Body of pancreas (tissue), 4 donors: ENCODE data around the gene FERMT1. TPM values are rescaled to one million over a fixed set of nuclear protein-coding genes. Genes with fewer than 3 reads are reported as not detected.
"Not testable (repeated sequence)": the region's sequence is repeated elsewhere in the genome, so short reads cannot be mapped to it uniquely, and the experiment has no call there.

Source experiments
- ATAC-seq: fragments of 150-250 bp; one replicate; pipeline ENCODE4 v1.9.1; 2016
- DNase-seq, 4 donors: peaks; one replicate each; pipeline ENCODE4 v3.0.0-alpha.2; 2019
- H3K27ac ChIP-seq, 4 donors: fragments of 200-600 bp; sonication (generic); 1 replicate in 3 of 4; 2 replicates in 1 of 4; pipeline versions ENCODE4 v1.5.1 to v1.6.1; 2016 to 2019; ENCODE audit warnings: mild to moderate bottlenecking in 1 of 4, mixed read lengths in 1 of 4, moderate library complexity in 1 of 4
- H3K27me3 ChIP-seq, 2 donors: fragments of 200-600 bp; sonication (generic); one replicate each; pipeline ENCODE4 v1.6.0; 2016; ENCODE audit warnings: mild to moderate bottlenecking in 1 of 2
- H3K36me3 ChIP-seq, 2 donors: fragments of 200-600 bp; sonication (generic); replicated peaks in 1 of 2; 2 replicates each; pipeline ENCODE4 v1.5.1; 2016; ENCODE audit warnings: low read depth in 2 of 2; ENCODE audit not compliant: insufficient read depth in 1 of 2
- H3K4me1 ChIP-seq: fragments of 200-600 bp; sonication (generic); one replicate; pipeline ENCODE4 v1.6.0; 2016
- H3K4me3 ChIP-seq, 2 donors: fragments of 200-600 bp; sonication (generic); 1 replicate in 1 of 2; 2 replicates in 1 of 2; pipeline ENCODE4 v1.5.1; 2016 to 2019
- H3K9me3 ChIP-seq, 3 donors: fragments of 200-600 bp; sonication (generic); 1 replicate in 2 of 3; 2 replicates in 1 of 3; pipeline ENCODE4 v1.5.1; 2016
- CTCF ChIP-seq, 7 experiments: fragments of 450-650 bp in 4 of 7; fragments of 200-600 bp in 3 of 7; sonication (generic) in 3 of 7; IDR thresholded peaks; one replicate each; pipeline ENCODE4 v1.5.1; 2016 to 2019; ENCODE audit warnings: antibody characterized with exemption in 7 of 7
- POLR2A ChIP-seq, 3 donors: fragments of 450-650 bp; IDR thresholded peaks; one replicate each; pipeline ENCODE4 v1.6.1; 2016; ENCODE audit warnings: antibody characterized with exemption in 3 of 3, mild to moderate bottlenecking in 2 of 3
- whole genome bisulfite sequencing, 2 donors: methylation state at CpG; one replicate each; pipeline ENCODE4 v1.1.5; 2017; 5-methylcytosine and 5-hydroxymethylcytosine counted together
- intact Hi-C: fragments of 100-400 bp; cut with DNase I; formaldehyde crosslinking; loops from one replicate; pipeline ENCODE4 v1.15.1; 2023
- total RNA-seq, 2 donors: library from RNA; depleted of rRNA; stranded (reverse); fragments of >200 nt; gene quantifications; one replicate each; pipeline ENCODE4 v1.1.0, GENCODE V29; 2016

Gene FERMT1
- total RNA-seq, 2 donors from 2014 or later, result 3.0 to 5.7 TPM

- Histone ChIP-seq H3K27ac (no peak overlapping the region), H3K27me3 (no peaks in the 10 kb centered on the region), H3K4me1 (peaks cover 44% of the 10 kb centered on the region), H3K4me3 (no peak overlapping the region), H3K9me3 (no peaks in the 10 kb centered on the region), H3K36me3 (no peaks in the 10 kb centered on the region)
- intact Hi-C loops, result no loop called here
- 88 to 93% methylated on average over 6 to 9 of the region's 9 CpGs for WGBS, 2 donors
- ATAC-seq (no peak), DNase-seq (no peak)
- TF ChIP-seq POLR2A (IDR thresholded peaks at IDR 0.05) (no peak), CTCF (IDR thresholded peaks at IDR 0.05) (no peak)
Measured at GRCh38 chr20:6055981-6056569, 66.8 kb downstream of the FERMT1 start.

DNA sequence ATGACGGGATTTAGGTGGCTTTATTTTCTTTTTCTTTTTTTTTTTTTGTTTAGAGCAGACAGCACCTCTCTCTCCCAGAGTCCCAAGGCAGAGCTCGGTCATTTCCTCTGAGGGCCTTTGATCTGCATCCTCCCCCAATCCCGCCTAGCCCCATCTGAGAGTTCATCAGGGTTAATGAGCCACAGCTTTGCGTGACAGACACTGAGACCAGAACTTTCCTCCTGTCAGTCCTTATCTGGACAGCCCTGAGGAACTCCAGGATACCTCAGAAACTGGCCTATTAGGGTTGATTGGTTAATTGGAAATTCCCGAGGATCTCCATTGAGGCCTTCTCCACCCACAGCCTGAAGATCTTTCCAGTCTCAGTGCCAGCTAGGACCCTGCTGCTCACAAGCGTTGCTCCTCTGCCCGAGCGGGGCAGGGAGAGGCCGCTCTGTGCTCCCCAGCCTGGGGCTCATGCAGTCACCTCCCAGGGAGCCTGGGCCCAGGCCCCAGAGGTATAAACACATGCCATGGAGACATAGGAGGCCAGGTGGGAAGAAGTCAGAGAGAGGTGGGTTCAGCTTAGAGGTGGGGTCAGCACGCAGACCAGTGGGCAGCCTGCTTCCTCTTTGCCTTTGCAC lies 67.6 kb downstream of the FERMT1 start:
- Histone ChIP-seq H3K9me3 (no peaks in the 10 kb centered on the region), H3K27me3 (no peaks in the 10 kb centered on the region), H3K36me3 (no peaks in the 10 kb centered on the region), H3K4me1 (peaks cover 50% of the 10 kb centered on the region), H3K4me3 (no peak overlapping the region), H3K27ac (no peak overlapping the region)
- intact Hi-C loops, result no loop called here
- ATAC-seq (no peak), DNase-seq (no peak)
- TF ChIP-seq POLR2A (IDR thresholded peaks at IDR 0.05), result no peak
- TF ChIP-seq CTCF (IDR thresholded peaks at IDR 0.05), result no peak
- 75 to 83% methylated on average over 4 to 10 of the region's 10 CpGs for WGBS, 2 donors

DNA sequence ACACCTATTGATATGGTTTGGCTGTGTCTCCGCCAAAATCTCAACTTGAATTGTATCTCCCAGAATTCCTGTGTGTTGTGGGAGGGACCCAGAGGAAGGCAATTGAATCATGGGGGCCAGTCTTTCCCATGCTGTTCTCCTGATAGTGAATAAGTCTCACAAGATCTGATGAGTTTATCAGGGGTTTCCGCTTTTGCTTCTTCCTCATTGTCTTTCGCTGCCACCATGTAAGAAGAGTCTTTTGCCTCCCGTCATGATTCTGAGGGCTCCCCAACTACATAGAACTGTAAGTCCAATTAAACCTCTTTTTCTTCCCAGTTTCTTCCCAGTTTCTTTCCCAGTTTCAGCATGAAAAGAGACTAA lies 68.2 kb downstream of the FERMT1 start:
- H3K9me3 ChIP-seq, DNase-seq, H3K27me3 ChIP-seq, ATAC-seq, H3K4me3 ChIP-seq, intact Hi-C loops, H3K36me3 ChIP-seq: not testable (repeated sequence)
- 93 to 94% methylated on average over 4 of the region's 4 CpGs for whole genome bisulfite sequencing, 2 donors
- H3K27ac ChIP-seq, result peak overlapping the region in 1 of 4 donors; percentile 89
- H3K4me1 ChIP-seq, result peaks cover 55% of the 10 kb centered on the region

DNA sequence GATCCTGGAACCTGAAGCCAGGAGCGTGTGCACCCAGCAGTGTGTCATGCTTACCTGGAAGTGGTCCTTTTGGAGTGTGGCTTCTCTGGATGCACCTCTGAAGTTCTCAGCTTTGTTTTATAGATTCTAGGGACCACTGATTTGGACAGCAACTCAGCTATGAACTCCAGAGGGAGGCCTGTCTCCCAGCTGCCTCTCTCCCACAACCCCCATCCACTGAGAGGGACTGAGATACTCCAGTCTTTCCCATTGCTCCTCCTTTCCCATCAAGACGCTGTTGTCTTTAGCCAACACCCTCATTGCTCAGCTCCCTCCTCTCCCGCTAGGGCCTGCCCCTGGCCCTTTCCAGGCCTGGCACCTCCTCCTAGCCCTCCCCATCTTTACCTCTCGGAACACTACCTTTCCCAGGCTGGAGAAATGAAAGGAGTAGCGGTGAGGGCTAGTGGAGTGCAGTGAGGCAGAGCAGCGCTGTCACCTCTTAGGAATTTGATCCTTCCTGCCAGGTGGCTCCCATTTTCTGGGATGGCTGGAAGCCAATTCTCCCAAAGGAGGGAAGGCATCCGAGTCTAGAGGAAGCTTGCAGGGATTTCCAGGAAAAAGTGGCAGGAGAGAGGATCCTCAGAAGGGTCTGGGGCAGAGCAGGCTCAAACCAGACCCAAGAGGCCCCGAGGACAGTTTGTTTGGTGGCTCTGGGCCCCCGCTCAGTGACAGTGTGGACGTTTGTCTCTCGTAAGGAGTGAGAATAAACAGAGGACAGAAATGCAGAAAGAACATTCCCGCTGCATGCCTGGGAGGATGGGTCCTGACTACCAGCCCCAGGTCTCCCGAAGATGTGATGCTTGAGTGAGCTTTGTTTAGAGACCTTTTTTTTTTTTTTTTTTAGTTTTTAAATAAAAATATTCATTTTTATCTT lies 68.8 kb downstream of the FERMT1 start, which contains the start of gene LRRN4:
LRRN4 (minus strand) TSS at position 285 of the 913 bp plus-strand sequence. CDS start 1,261 bp downstream, outside the sequence.
- no peak for TF ChIP-seq CTCF (IDR thresholded peaks at IDR 0.05)
- TF ChIP-seq POLR2A (IDR thresholded peaks at IDR 0.05), result peak in 2 of 3 donors; percentile 18 to 49
- ATAC-seq, result peak; percentile 55

More for the DNA sequence above, 68.8 kb downstream of the FERMT1 start, which contains the start of gene LRRN4:
- Histone ChIP-seq H3K4me3 (no peak within 1 kb of the TSS), H3K4me1 (peaks cover 50% of the 10 kb centered on the region), H3K9me3 (no peaks in the 10 kb centered on the region), H3K27ac (peak within 1 kb of the TSS; percentile 45 to 90 (median 86)), H3K27me3 (no peaks in the 10 kb centered on the region), H3K36me3 (no peaks in the 10 kb centered on the region)
- DNase-seq, result peak in 3 of 4 donors; percentile 31 to 57 (median 34)
- intact Hi-C loops, result no loop called here
- 65 to 69% methylated on average over 12 to 13 of the region's 13 CpGs for WGBS, 2 donors
